T-helper 2 cell treated with Interferon-gamma antibody and Interleukin-4, amounts not matched to agents 5 μg/mL and 100 μg/mL, for 36 hours (primary cell): ENCODE results near the gene KHDC1.
"Not testable (repeated sequence)": the region's sequence is repeated elsewhere in the genome, so short reads cannot be mapped to it uniquely, and the experiment has no call there.

Experiments used
- DNase-seq: peaks from one replicate; pipeline ENCODE4 v3.0.0; 2021; ENCODE audit warnings: low spot score
- H3K27ac Mint-ChIP-seq: one replicate; pipeline ENCODE4 v1.8.0; 2021; ENCODE audit warnings: mild to moderate bottlenecking, mixed read lengths
- H3K27me3 Mint-ChIP-seq: one replicate; pipeline ENCODE4 v1.8.0; 2021; ENCODE audit warnings: low read depth, mixed read lengths
- H3K36me3 Mint-ChIP-seq: one replicate; pipeline ENCODE4 v1.8.0; 2021; ENCODE audit warnings: low read depth, mixed read lengths
- H3K4me1 Mint-ChIP-seq: one replicate; pipeline ENCODE4 v1.8.0; 2021; ENCODE audit warnings: low read depth, mixed read lengths
- H3K4me3 Mint-ChIP-seq: one replicate; pipeline ENCODE4 v1.8.0; 2022; ENCODE audit warnings: mild to moderate bottlenecking, moderate library complexity, mixed read lengths
- H3K9me3 Mint-ChIP-seq: one replicate; pipeline ENCODE4 v1.8.0; 2021; ENCODE audit warnings: mixed read lengths

KHDC1 gene

GRCh38 chr6:73262671-73263569, at the start of gene KHDC1:
Gene KHDC1 (minus strand): TSS chr6:73263196. CDS start chr6:73242517, 20,679 bp downstream.
- H3K4me1 Mint-ChIP-seq, result peaks cover 33% of the 10 kb centered on the region
- peak within 1 kb of the TSS; percentile 82 for H3K4me3 Mint-ChIP-seq
- no peaks in the 10 kb centered on the region for H3K9me3 Mint-ChIP-seq
- peak; percentile 63 for DNase-seq
- H3K27me3 Mint-ChIP-seq, result no peaks in the 10 kb centered on the region
- peaks cover 9% of the 10 kb centered on the region for H3K36me3 Mint-ChIP-seq
- H3K27ac Mint-ChIP-seq, result peak within 1 kb of the TSS; percentile 73

- Mint-ChIP-seq H3K4me1 (peaks cover 28% of the 10 kb centered on the region), H3K27me3 (peaks cover 44% of the 10 kb centered on the region), H3K4me3 (peak overlapping the region; percentile 97), H3K27ac (peak overlapping the region; percentile 85)
- H3K9me3 Mint-ChIP-seq, H3K36me3 Mint-ChIP-seq, DNase-seq: not testable (repeated sequence)
Observed at GRCh38 chr6:73310503-73310845, 47.5 kb upstream of the KHDC1 start.

- Mint-ChIP-seq H3K27me3 (peaks cover 39% of the 10 kb centered on the region), H3K27ac (peak overlapping the region; percentile 85), H3K4me1 (peaks cover 28% of the 10 kb centered on the region), H3K4me3 (peak overlapping the region; percentile 97), H3K9me3 (no peaks in the 10 kb centered on the region), H3K36me3 (peaks cover 7% of the 10 kb centered on the region)
- DNase-seq, result peak; percentile 75
Observed at GRCh38 chr6:73309785-73310502, 46.9 kb upstream of the KHDC1 start.

GRCh38 chr6:73309535-73309784, 46.5 kb upstream of the KHDC1 start:
- H3K9me3 Mint-ChIP-seq, result no peaks in the 10 kb centered on the region
- peak overlapping the region; percentile 85 for H3K27ac Mint-ChIP-seq
- peak overlapping the region; percentile 97 for H3K4me3 Mint-ChIP-seq
- H3K4me1 Mint-ChIP-seq, result peaks cover 28% of the 10 kb centered on the region
- H3K36me3 Mint-ChIP-seq, result peaks cover 7% of the 10 kb centered on the region
- DNase-seq, result no peak
- H3K27me3 Mint-ChIP-seq, result peaks cover 37% of the 10 kb centered on the region

GRCh38 chr6:73308712-73309534, 45.9 kb upstream of the KHDC1 start:
- Mint-ChIP-seq H3K27me3 (peaks cover 32% of the 10 kb centered on the region), H3K4me3 (peak overlapping the region; percentile 97), H3K4me1 (peaks cover 28% of the 10 kb centered on the region), H3K9me3 (no peaks in the 10 kb centered on the region), H3K36me3 (peaks cover 6% of the 10 kb centered on the region), H3K27ac (peak overlapping the region; percentile 85)
- no peak for DNase-seq

- not testable (repeated sequence) for H3K4me3 Mint-ChIP-seq, DNase-seq, H3K27ac Mint-ChIP-seq, H3K27me3 Mint-ChIP-seq, H3K9me3 Mint-ChIP-seq
- Mint-ChIP-seq H3K4me1 (peaks cover 12% of the 10 kb centered on the region), H3K36me3 (peaks cover 16% of the 10 kb centered on the region)
Observed at GRCh38 chr6:73303773-73304172, 40.8 kb upstream of the KHDC1 start.

GRCh38 chr6:73302339-73302738, 39.3 kb upstream of the KHDC1 start:
- no peak for DNase-seq
- no peaks in the 10 kb centered on the region for H3K27me3 Mint-ChIP-seq

GRCh38 chr6:73299151-73299971, 36.4 kb upstream of the KHDC1 start:
- no peak for DNase-seq
- H3K4me1 Mint-ChIP-seq, result peaks cover 2% of the 10 kb centered on the region
- H3K27me3 Mint-ChIP-seq, result no peaks in the 10 kb centered on the region
- no peak overlapping the region for H3K4me3 Mint-ChIP-seq
- no peak overlapping the region for H3K27ac Mint-ChIP-seq
- peaks cover 20% of the 10 kb centered on the region for H3K36me3 Mint-ChIP-seq
- peaks cover 3% of the 10 kb centered on the region for H3K9me3 Mint-ChIP-seq

More at GRCh38 chr6:73302339-73302738, 39.3 kb upstream of the KHDC1 start:
- Mint-ChIP-seq H3K4me3 (no peak overlapping the region), H3K36me3 (peaks cover 19% of the 10 kb centered on the region), H3K27ac (no peak overlapping the region), H3K9me3 (no peaks in the 10 kb centered on the region), H3K4me1 (peaks cover 9% of the 10 kb centered on the region)

- Mint-ChIP-seq H3K27me3 (no peaks in the 10 kb centered on the region), H3K4me3 (no peak overlapping the region), H3K9me3 (peaks cover 3% of the 10 kb centered on the region), H3K36me3 (peaks cover 17% of the 10 kb centered on the region), H3K4me1 (peaks cover 5% of the 10 kb centered on the region), H3K27ac (no peak overlapping the region)
- DNase-seq, result no peak
Observed at GRCh38 chr6:73293331-73293730, 30.3 kb upstream of the KHDC1 start.

GRCh38 chr6:73290435-73290834, 27.4 kb upstream of the KHDC1 start:
- Mint-ChIP-seq H3K36me3 (peaks cover 17% of the 10 kb centered on the region), H3K27me3 (no peaks in the 10 kb centered on the region), H3K4me1 (peaks cover 7% of the 10 kb centered on the region), H3K9me3 (peaks cover 3% of the 10 kb centered on the region), H3K4me3 (no peak overlapping the region), H3K27ac (no peak overlapping the region)
- DNase-seq, result no peak

- Mint-ChIP-seq H3K9me3 (no peaks in the 10 kb centered on the region), H3K4me3 (no peak overlapping the region), H3K36me3 (peaks cover 4% of the 10 kb centered on the region), H3K27me3 (no peaks in the 10 kb centered on the region), H3K4me1 (peaks cover 9% of the 10 kb centered on the region), H3K27ac (no peak overlapping the region)
- no peak for DNase-seq
Observed at GRCh38 chr6:73286752-73287151, 23.8 kb upstream of the KHDC1 start.

GRCh38 chr6:73285674-73286283, 22.8 kb upstream of the KHDC1 start:
- Mint-ChIP-seq H3K27me3 (no peaks in the 10 kb centered on the region), H3K36me3 (peaks cover 4% of the 10 kb centered on the region), H3K27ac (no peak overlapping the region), H3K9me3 (no peaks in the 10 kb centered on the region), H3K4me3 (no peak overlapping the region), H3K4me1 (peaks cover 9% of the 10 kb centered on the region)
- DNase-seq, result no peak

- no peaks in the 10 kb centered on the region for H3K9me3 Mint-ChIP-seq
- H3K27me3 Mint-ChIP-seq, result no peaks in the 10 kb centered on the region
- no peak overlapping the region for H3K27ac Mint-ChIP-seq
- peaks cover 9% of the 10 kb centered on the region for H3K4me1 Mint-ChIP-seq
- no peak overlapping the region for H3K4me3 Mint-ChIP-seq
- peaks cover 4% of the 10 kb centered on the region for H3K36me3 Mint-ChIP-seq
- DNase-seq, result no peak
Observed at GRCh38 chr6:73282871-73283270, 19.9 kb upstream of the KHDC1 start.
